H1 (cell line): ENCODE results near the gene LRRC26. TPM values are rescaled to one million over a fixed set of nuclear protein-coding genes. Genes with fewer than 3 reads are reported as not detected.

Experiments used
- CTCF ChIA-PET: fragments of 300-600 bp; sonication (Branson Sonifier 250); formaldehyde crosslinking; loops from one replicate; lab custom pipeline; 2021; ENCODE audit not compliant: partially characterized antibody; lab: Charles Lee
- POLR2A ChIA-PET: fragments of 300-600 bp; sonication (Branson Sonifier 250); formaldehyde crosslinking; loops from one replicate; lab custom pipeline; 2021; ENCODE audit warnings: inconsistent platforms; ENCODE audit not compliant: partially characterized antibody; lab: Charles Lee
- DNase-seq, 2 experiments: peaks; one replicate each; pipeline versions ENCODE4 v3.0.0 to v3.0.0-alpha.2; 2010 to 2022; ENCODE audit warnings: low spot score in 2 of 2, low read depth in 1 of 2, mixed read lengths in 1 of 2
- FAIRE-seq: peaks from 2 replicates; lab custom pipeline; 2011; peaks lifted over from hg19 to GRCh38; lab: Jason Lieb, UNC
- H2AFZ ChIP-seq: 2 replicates; pipeline ENCODE4 v1.8.1; 2012; ENCODE audit warnings: low read length, inconsistent platforms
- H2AK5ac ChIP-seq: 2 replicates; pipeline ENCODE4 v1.6.1; 2013; ENCODE audit warnings: low read depth, low read length
- H2BK120ac ChIP-seq: replicated peaks from 2 replicates; pipeline ENCODE3; 2013; ENCODE audit warnings: low read depth, low read length, inconsistent platforms
- H2BK12ac ChIP-seq: 2 replicates; pipeline ENCODE4 v1.6.1; 2013; ENCODE audit warnings: low read depth, low read length
- H2BK15ac ChIP-seq: 2 replicates; pipeline ENCODE4 v1.6.1; 2013; ENCODE audit warnings: low read length
- H2BK20ac ChIP-seq: 2 replicates; pipeline ENCODE4 v1.6.1; 2013; ENCODE audit warnings: low read length
- H2BK5ac ChIP-seq: 2 replicates; pipeline ENCODE4 v1.6.1; 2013; ENCODE audit warnings: low read depth, low read length
- H3K14ac ChIP-seq: 2 replicates; pipeline ENCODE4 v1.6.1; 2013; ENCODE audit warnings: inconsistent platforms; ENCODE audit not compliant: insufficient read length
- H3K18ac ChIP-seq: 2 replicates; pipeline ENCODE4 v1.6.1; 2013; ENCODE audit warnings: low read length; ENCODE audit errors: extremely low read depth
- H3K23ac ChIP-seq: 2 replicates; pipeline ENCODE4 v1.6.1; 2013; ENCODE audit warnings: inconsistent platforms; ENCODE audit not compliant: insufficient read length
- H3K23me2 ChIP-seq: 2 replicates; pipeline ENCODE4 v1.6.1; 2013; ENCODE audit warnings: low read depth, low read length
- H3K27ac ChIP-seq: 2 replicates; pipeline ENCODE4 v1.6.1; 2011; ENCODE audit warnings: low read depth, low read length, inconsistent platforms
- H3K27me3 ChIP-seq, 4 experiments: replicated peaks in 1 of 4; 1 replicate in 1 of 4; 2 replicates in 3 of 4; pipeline versions ENCODE4 v1.6.1 to v1.8.1; 2011 to 2013; ENCODE audit warnings: low read length in 3 of 4, mild to moderate bottlenecking in 3 of 4, inconsistent platforms in 2 of 4, mixed read lengths in 2 of 4, moderate library complexity in 1 of 4; ENCODE audit not compliant: control insufficient read depth in 3 of 4, insufficient read depth in 3 of 4; ENCODE audit errors: extremely low read depth in 1 of 4
- H3K36me3 ChIP-seq, 4 experiments: 2 replicates each; pipeline versions ENCODE4 v1.6.1 to v1.8.1; 2011 to 2013; ENCODE audit warnings: mild to moderate bottlenecking in 4 of 4, low read length in 3 of 4, moderate library complexity in 2 of 4, control low read depth in 1 of 4, inconsistent platforms in 1 of 4; ENCODE audit not compliant: insufficient read depth in 4 of 4, control insufficient read depth in 2 of 4
- H3K4ac ChIP-seq: replicated peaks from 2 replicates; pipeline ENCODE3; 2013; ENCODE audit warnings: low read length, low read depth, mixed read lengths, inconsistent platforms; ENCODE audit not compliant: insufficient read length
- H3K4me1 ChIP-seq, 4 experiments: replicated peaks in 1 of 4; 1 replicate in 1 of 4; 2 replicates in 3 of 4; pipeline versions ENCODE4 v1.6.1 to v1.8.1; 2011 to 2013; ENCODE audit warnings: low read length in 3 of 4, inconsistent platforms in 2 of 4, mixed read lengths in 1 of 4; ENCODE audit not compliant: insufficient read depth in 4 of 4, control insufficient read depth in 3 of 4
- H3K4me2 ChIP-seq, 2 experiments: 2 replicates each; pipeline versions ENCODE4 v1.6.1 to v1.8.1; 2011 to 2013; ENCODE audit warnings: low read depth in 2 of 2, low read length in 2 of 2, control low read depth in 1 of 2, inconsistent platforms in 1 of 2, mild to moderate bottlenecking in 1 of 2; ENCODE audit not compliant: insufficient read depth in 1 of 2
- H3K4me3 ChIP-seq, 4 experiments: fragments of 200-600, 300-600 bp in 1 of 4; sonication (generic), shearing (Covaris generic), sonication (Bioruptor Twin) in 1 of 4; 2 replicates each; pipeline versions ENCODE4 v1.5.1 to v1.8.1; 2011 to 2016; ENCODE audit warnings: low read length in 4 of 4, low read depth in 3 of 4, control low read depth in 2 of 4, inconsistent platforms in 2 of 4, mild to moderate bottlenecking in 2 of 4, mixed read lengths in 1 of 4, moderate library complexity in 1 of 4; ENCODE audit not compliant: insufficient read depth in 2 of 4; ENCODE audit errors: extremely low read depth in 1 of 4
- H3K56ac ChIP-seq: replicated peaks from 2 replicates; pipeline ENCODE3; 2013; ENCODE audit warnings: low read depth, mild to moderate bottlenecking, mixed read lengths, low read length, inconsistent platforms; ENCODE audit not compliant: insufficient read length
- H3K79me1 ChIP-seq: 2 replicates; pipeline ENCODE4 v1.6.1; 2013; ENCODE audit warnings: low read depth, low read length, control low read depth
- H3K79me2 ChIP-seq, 2 experiments: 2 replicates each; pipeline versions ENCODE4 v1.6.1 to v1.8.1; 2012 to 2013; ENCODE audit warnings: low read length in 2 of 2, mild to moderate bottlenecking in 2 of 2, inconsistent platforms in 1 of 2; ENCODE audit not compliant: insufficient read depth in 2 of 2, control insufficient read depth in 1 of 2
- H3K9ac ChIP-seq, 4 experiments: replicated peaks in 1 of 4; 1 replicate in 1 of 4; 2 replicates in 3 of 4; pipeline versions ENCODE4 v1.6.1 to v1.8.1; 2011 to 2013; ENCODE audit warnings: low read depth in 3 of 4, low read length in 3 of 4, control low read depth in 2 of 4, mild to moderate bottlenecking in 2 of 4, moderate library complexity in 2 of 4, inconsistent platforms in 1 of 4; ENCODE audit errors: extremely low read depth in 1 of 4
- H3K9me3 ChIP-seq, 2 experiments: 2 replicates each; pipeline versions ENCODE4 v1.6.1 to v1.8.1; 2012 to 2013; ENCODE audit warnings: mild to moderate bottlenecking in 2 of 2, moderate library complexity in 2 of 2, control low read depth in 1 of 2, inconsistent platforms in 1 of 2, low read depth in 1 of 2, low read length in 1 of 2, mixed read lengths in 1 of 2; ENCODE audit not compliant: insufficient read depth in 2 of 2
- H4K20me1 ChIP-seq, 2 experiments: replicated peaks in 1 of 2; 2 replicates each; pipeline versions ENCODE3 to v1.8.1; 2011 to 2013; ENCODE audit warnings: inconsistent platforms in 2 of 2, low read length in 2 of 2, mild to moderate bottlenecking in 1 of 2; ENCODE audit not compliant: insufficient read depth in 2 of 2, control insufficient read depth in 1 of 2
- H4K5ac ChIP-seq: 2 replicates; pipeline ENCODE4 v1.6.1; 2013; ENCODE audit warnings: low read length, low read depth, mixed read lengths, inconsistent platforms; ENCODE audit not compliant: insufficient read length
- H4K8ac ChIP-seq: 2 replicates; pipeline ENCODE4 v1.8.0; 2013; ENCODE audit warnings: mild to moderate bottlenecking, moderate library complexity, low read length, inconsistent platforms; ENCODE audit not compliant: insufficient read depth; ENCODE audit errors: extremely low read depth
- H4K91ac ChIP-seq: replicated peaks from 2 replicates; pipeline ENCODE3; 2013; ENCODE audit warnings: low read length, mixed read lengths, inconsistent platforms; ENCODE audit not compliant: insufficient read length
- EGR1 ChIP-seq: IDR thresholded peaks from 2 replicates; pipeline ENCODE4 v1.6.1; 2011; ENCODE audit warnings: low read depth, low read length, borderline replicate concordance
- KDM1A ChIP-seq: fragments of 200-600, 300-600 bp; sonication (generic); IDR thresholded peaks from 2 replicates; pipeline ENCODE4 v1.7.1; 2016; ENCODE audit warnings: mild to moderate bottlenecking, low read length, borderline replicate concordance
- NRF1 ChIP-seq: IDR thresholded peaks from 2 replicates; pipeline ENCODE4 v1.6.1; 2011; ENCODE audit warnings: mild to moderate bottlenecking, low read depth, low read length, improper control_type of control experiment
- WGBS, 2 experiments: shearing (Covaris generic) in 1 of 2; methylation state at CpG; one replicate each; pipeline versions ENCODE4 v1.1.6 to v1.1.7; 2013 to 2015; ENCODE audit warnings: low lambda C conversion rate in 2 of 2, mixed read lengths in 2 of 2, inconsistent platforms in 1 of 2, low coverage in 1 of 2, missing lambda C conversion rate in 1 of 2; ENCODE audit not compliant: insufficient replicate concordance in 2 of 2, insufficient coverage in 1 of 2, insufficient read length in 1 of 2; ENCODE audit errors: extremely low coverage in 1 of 2, missing lambda C conversion rate in 1 of 2; 5-methylcytosine and 5-hydroxymethylcytosine counted together
- polyA plus RNA-seq, 7 experiments: library from polyadenylated mRNA; depleted of rRNA in 3 of 7; stranded (reverse) in 5 of 7; unstranded in 2 of 7; fragments of >200 nt in 5 of 7; fragments of 200-250 nt in 2 of 7; gene quantifications; 1 replicate in 5 of 7; 2 replicates in 1 of 7; 4 replicates in 1 of 7; pipeline versions ENCODE4 v1.2.1 to v1.2.3, GENCODE V29; 2011 to 2013; ENCODE audit warnings: missing spikeins in 2 of 7, mixed read lengths in 2 of 7
- total RNA-seq: library from RNA; stranded (reverse); fragmentation: NEBNext Ultra II Directional; extraction: Animal tissue kit (Norgen Biotek cat#: 25700); gene quantifications from 2 replicates; pipeline ENCODE4 v1.2.1, GENCODE V29; 2021

LRRC26 gene
- total and polyA plus RNA-seq, 2 of the 8 experiments (the other 6 are each of a cell fraction or from before 2014, with no cell fraction given) = 0.34 to 0.85 TPM

GRCh38 chr9:137136261-137136880, 33.5 kb downstream of the LRRC26 start:
- H2BK12ac ChIP-seq = no peak overlapping the region
- H3K56ac ChIP-seq = no peak overlapping the region
- POLR2A ChIA-PET = interaction anchor here (1.7 kb wide), 1 partner anchor 84 kb away, joined by 4 read pairs; no protein-coding TSS in a partner anchor
- H3K4me3 ChIP-seq = no peak overlapping the region
- no peak overlapping the region for H3K4ac ChIP-seq
- no peaks in the 10 kb centered on the region for H3K36me3 ChIP-seq
- DNase-seq (peak in 1 of 2 experiments; percentile 51), FAIRE-seq (no peak)
- no peak overlapping the region for H2AFZ ChIP-seq
- H4K20me1 ChIP-seq = peaks cover 1 to 14% of the 10 kb centered on the region in 2 experiments
- H3K18ac ChIP-seq = no peak overlapping the region
- H3K79me1 ChIP-seq = 0 out of 2 replicates have a peak, but pooled peaks cover 2% of the 10 kb centered on the region
- TF ChIP-seq NRF1 (no peak), EGR1 (no peak), KDM1A (no peak)
- no peak overlapping the region for H2BK20ac ChIP-seq
- H2BK15ac ChIP-seq = no peak overlapping the region
- H3K23ac ChIP-seq = no peak overlapping the region
- H3K14ac ChIP-seq = no peak overlapping the region
- no peak overlapping the region for H2AK5ac ChIP-seq
- H3K79me2 ChIP-seq = no peaks in the 10 kb centered on the region
- CTCF ChIA-PET = interaction anchor here (0.9 to 3.8 kb wide), 6 partner anchors 13 to 91 kb away, joined by 3 to 14 read pairs (median 4); partner anchors contain the start of gene RNF224
- no peak overlapping the region for H4K91ac ChIP-seq
- no peak overlapping the region for H4K8ac ChIP-seq
- no peak overlapping the region for H4K5ac ChIP-seq
- H3K27me3 ChIP-seq = peaks cover 25 to 54% (median 50%) of the 10 kb centered on the region in 4 experiments
- H2BK120ac ChIP-seq = no peak overlapping the region
- H3K9me3 ChIP-seq = no peaks in the 10 kb centered on the region
- no peak overlapping the region for H3K9ac ChIP-seq
- H2BK5ac ChIP-seq = no peak overlapping the region
- peaks cover 0 to 14% (median 11%) of the 10 kb centered on the region in 4 experiments; a peak in 6 of 7 replicates for H3K4me1 ChIP-seq
- H3K23me2 ChIP-seq = peaks cover 4% of the 10 kb centered on the region; the same call in 1 of the 2 replicates
- no peak overlapping the region for H3K4me2 ChIP-seq
- H3K27ac ChIP-seq = no peak overlapping the region
- WGBS, 2 experiments = 64% methylated on average over 22 of the region's 27 CpGs; no CpG with 5 or more reads in 1 of the 2 experiments
